GM18951 (cell line): ENCODE results near the gene CACNA1C.

Experiments used
- POLR2A ChIP-seq: IDR thresholded peaks from 4 replicates; pipeline ENCODE4 v1.6.1; 2011; ENCODE audit warnings: mild to moderate bottlenecking; ENCODE audit not compliant: insufficient read length, insufficient read depth; ENCODE audit errors: extremely low read depth
- in situ Hi-C: fragments of 300-500 bp; cut with MboI; formaldehyde crosslinking; loops from one replicate; pipeline ENCODE4 v1.12.0; 2022; ENCODE audit warnings: low sequenced_read_pairs, mixed read lengths, inconsistent platforms; ENCODE audit not compliant: unreplicated experiment

The CACNA1C gene

DNA sequence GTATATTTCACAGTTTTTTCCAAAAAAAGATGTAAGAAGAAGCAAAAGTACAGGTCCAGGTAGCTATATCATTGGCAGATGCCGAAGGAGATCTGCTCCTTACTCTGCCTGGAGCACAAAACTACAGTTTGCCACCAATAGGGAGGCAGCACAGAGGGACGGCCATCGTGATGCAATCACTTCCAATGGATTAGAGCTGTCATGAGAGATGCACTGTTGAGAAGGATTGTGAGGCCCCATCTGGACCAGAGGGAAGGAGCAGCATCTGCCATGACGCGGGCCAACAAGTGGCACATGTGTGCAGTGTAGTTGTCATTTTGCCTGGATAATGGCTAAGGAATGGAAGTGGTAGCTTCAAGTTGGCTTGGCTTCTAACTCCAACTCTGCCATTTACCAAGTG, 423.2 kb downstream of the CACNA1C start:
- TF ChIP-seq POLR2A = no peak
- in situ Hi-C loops = no loop called here

DNA sequence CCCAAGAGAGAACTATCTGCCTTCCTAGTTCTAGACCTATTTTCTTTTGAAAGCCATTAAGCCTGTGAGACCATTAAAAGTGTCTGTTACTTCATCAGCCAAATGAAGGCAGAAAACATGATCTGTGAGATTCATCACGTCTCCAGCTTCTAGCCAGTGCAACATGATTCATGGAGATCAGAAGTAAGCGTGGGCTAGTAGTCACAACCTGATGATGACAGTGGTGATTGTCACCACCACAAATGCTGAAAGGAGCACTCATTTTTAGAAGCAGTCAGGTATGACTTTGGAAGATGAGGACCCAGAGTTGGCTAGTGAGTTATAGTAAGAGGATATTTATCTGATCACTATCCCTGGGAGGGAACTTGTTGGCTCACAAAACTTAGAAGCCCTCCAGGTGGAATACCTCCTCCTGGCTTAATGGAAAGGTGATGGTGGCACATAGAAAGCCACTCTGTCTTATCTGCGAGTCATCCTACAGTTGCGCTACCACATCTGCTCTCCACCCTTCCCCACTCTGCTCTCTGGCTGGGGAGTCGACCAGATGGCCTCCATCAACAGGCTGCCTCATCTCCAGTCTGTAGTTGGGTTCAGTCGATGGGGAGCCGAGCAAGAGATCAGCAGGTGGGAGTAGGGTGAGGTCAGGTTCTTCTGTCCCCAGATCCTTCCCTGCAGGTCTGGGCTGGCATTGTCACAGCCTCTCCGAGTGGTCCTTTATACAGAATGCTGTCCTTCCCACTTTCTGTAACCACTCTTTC, 424.4 kb downstream of the CACNA1C start:
- in situ Hi-C loops = no loop called here
- TF ChIP-seq POLR2A = no peak

DNA sequence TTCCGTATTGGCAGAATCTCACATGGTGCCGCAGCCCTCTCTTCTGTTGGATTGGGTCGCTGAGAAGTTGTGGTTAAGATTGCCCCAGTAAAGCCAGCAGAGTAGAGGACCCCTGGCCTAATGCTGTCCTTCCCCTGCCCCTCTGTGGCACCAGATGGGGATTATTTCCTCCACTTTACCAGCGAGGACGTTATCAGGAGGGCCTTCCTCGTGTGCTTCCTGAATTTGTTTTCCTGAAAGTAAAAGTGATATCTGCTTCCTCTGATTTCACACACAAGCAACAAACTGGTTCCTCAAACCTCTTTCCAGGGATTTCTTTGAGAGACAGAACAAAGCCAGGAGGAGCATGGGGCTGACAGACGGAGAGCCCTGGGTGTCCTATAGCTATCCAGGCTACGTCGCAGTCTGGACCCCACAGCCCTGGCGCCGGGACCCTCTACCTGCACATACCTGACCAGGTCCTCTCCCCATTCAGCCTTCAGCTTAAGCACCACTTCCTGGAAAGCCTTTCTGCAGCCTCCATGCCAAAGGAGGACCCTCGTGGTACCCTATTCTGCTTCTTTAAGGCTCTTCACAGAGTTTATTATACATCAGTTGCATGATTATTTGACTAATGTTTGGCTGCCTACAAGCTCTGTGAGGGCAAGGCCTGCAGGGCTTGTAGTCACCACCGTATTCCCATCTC, 427.2 kb downstream of the CACNA1C start:
- in situ Hi-C loops = no loop called here

DNA sequence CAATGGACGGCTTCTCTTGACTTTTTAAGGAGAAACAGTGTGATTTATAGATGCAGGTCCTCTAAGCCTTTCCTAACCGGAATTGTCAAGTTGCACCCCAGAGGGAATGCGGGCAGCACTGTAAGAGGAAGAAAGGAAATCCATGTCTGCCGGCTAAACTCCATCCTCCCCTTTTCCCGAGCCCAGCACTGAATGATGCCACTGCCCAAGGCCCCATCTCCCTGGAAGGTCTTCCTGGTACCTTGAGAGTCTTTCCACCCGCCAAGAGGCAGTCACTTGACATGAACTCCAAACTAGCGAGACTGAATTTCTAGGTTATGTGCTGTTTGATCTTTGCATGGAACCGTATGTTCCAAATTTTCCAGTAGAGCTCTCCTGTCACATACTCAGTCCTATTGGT, 428.6 kb downstream of the CACNA1C start:
- in situ Hi-C loops = no loop called here
- no peak for TF ChIP-seq POLR2A

More for the DNA sequence above, 427.2 kb downstream of the CACNA1C start:
- no peak for TF ChIP-seq POLR2A

DNA sequence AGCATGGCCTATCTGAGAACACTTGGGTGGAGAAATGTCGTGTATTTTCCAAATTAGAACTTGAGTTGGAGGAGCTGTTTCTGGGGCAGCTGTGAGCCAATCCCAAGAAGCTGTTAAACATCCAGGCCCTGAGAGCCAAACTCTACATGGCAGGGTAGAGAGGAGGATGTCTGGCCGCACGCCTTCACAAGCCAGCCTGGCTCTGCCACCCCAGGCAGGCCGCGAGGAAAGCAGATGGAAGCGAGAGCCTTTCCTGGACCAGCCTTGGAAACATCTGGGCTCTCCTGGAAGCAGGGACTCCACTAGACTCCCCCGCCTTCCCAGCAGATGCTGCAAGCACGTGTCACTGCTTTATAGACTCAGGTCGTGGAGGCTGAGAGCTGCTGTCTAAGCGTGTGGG, 429.2 kb downstream of the CACNA1C start:
- no peak for TF ChIP-seq POLR2A
- in situ Hi-C loops = no loop called here

DNA sequence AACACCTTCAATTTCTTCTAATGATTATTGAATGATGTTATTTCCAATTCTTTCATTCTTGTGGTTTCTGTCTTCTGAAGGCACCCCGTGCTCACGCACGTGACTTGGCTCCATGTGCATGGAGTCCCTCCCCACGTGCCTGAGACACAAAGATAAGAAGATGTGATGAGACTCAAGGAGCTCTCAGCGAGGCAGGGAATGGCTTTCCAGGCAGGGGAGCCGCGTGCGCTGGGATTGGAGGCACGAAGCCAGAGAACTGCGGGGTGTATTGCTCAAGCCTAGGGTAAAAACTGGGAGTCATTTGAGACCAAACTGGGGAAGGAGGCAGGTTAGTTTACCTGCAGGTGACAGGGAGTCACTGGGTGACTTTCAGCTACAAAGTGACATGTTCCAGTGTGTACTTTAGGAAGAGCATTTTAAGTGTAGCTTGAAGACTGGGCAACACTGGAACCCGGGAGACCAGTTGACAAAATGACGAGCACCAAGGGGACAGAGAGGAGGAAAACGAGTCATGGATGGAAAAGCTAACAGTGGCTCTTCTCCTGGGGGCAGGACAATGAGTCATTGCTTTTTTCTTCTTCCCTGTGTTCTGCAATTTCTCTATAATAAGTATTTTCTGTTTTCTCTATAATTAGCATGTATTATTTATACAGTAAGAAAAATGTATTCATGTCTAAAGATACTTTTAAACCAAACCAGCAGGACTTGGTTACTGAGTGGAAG, 430.3 kb downstream of the CACNA1C start:
- TF ChIP-seq POLR2A = no peak
- in situ Hi-C loops = no loop called here

DNA sequence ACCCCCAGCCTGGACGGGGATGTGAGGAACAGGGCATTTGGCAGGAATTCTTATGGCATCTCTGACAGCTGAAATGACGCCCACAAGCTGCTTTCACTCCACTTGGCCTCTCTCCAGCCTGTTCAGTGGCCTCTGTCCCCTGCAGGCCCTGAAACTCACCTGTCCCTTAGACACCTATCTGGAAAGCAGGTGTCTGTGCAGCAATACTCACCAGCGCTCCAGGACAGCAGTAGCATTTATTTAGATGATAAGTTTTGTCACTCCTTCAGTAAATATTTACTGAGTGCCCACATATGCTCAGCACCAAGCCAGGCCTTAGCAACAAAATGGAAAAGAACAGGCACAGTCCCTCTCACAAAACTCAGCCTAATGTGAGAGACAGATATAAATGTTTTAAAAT, 430.9 kb downstream of the CACNA1C start:
- in situ Hi-C loops = no loop called here
- TF ChIP-seq POLR2A = no peak

DNA sequence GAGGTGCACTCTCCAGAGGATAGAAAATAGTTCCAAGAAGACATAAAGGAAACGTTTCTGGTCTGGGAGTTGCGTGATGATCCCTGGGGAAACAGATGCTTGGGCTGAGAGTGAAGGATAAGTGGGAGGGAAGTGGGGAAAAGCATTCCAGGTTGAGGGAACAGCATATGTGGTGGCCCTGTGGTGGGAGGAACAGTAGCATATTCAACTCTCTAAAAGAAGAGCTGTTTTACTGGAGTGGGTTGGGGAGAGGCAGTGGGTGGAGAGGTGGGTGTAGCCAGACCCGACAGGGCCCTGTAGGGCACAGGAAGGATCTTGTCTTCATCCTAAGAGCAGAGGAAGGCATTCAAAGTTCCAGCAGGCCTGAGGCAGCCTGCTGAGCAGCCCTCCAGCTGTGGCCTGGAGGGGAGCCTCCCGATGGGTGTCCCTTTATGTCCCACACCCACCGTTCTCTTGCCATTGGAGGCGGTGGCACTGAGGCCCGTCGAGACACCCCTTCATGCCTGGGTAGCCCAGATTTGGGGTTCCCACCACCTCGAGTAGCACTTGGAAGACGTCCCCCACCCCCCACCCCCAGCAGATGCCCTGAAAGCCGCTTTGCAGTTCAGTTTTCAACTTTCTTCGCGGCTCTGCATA, 431.5 kb downstream of the CACNA1C start:
- no peak for TF ChIP-seq POLR2A
- in situ Hi-C loops = no loop called here

DNA sequence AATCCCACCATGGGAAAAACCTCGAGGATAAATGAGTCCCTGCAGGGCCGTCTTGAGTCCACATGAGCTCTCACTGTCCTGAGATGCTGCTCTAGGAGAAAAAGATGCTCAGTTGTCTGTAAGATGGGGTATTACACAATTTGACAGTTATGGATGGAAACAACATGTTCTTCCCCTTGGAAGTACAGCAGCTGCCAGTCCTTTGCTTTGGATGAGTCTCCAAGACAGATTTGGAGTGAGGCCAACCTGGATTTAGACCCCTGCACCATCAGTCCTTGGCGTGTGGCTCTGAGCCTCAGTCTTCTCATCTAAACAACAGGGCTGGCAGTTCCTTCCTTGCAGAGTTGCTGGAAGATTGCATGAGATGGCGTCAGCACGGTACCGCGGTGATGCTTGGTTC, 432.9 kb downstream of the CACNA1C start:
- in situ Hi-C loops = no loop called here
- no peak for TF ChIP-seq POLR2A

DNA sequence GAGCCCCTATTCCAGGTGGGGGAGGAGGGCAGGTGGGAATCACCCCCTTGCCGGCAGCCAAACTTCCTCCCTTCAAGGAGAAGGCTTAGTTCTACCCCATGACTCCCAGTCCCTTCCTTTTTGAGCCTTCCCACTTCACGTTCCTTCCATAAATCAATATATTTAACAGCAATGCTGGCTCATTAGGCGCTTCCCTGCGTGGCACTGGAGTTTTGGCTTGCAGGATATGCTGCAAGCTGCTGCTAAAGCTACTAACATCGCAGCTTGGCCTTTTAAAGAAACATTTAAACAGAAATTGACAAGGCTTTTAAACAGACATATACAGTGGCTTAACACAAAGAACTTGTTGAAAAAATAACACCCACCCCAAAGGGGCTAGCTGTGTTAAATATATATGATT, 434.0 kb downstream of the CACNA1C start:
- in situ Hi-C loops = no loop called here
- no peak for TF ChIP-seq POLR2A

DNA sequence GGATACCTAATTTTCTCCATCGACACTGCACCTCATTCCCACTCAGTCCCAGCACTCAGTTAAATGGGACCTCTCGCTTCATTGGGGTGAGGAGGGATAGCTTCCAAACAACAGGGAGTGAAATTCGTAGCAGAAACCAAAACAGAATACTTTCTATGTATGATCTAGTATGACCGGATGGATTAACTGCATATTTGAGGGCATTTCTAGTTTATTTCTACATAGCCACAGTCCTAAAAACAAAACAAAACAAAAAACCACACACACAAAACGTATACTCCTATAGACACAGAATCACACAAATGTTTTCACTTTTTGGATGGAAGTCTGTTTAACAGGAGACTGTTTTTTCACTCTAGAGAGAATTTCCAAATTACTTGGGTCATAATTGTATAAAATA, 434.5 kb downstream of the CACNA1C start:
- TF ChIP-seq POLR2A = no peak
- in situ Hi-C loops = no loop called here

DNA sequence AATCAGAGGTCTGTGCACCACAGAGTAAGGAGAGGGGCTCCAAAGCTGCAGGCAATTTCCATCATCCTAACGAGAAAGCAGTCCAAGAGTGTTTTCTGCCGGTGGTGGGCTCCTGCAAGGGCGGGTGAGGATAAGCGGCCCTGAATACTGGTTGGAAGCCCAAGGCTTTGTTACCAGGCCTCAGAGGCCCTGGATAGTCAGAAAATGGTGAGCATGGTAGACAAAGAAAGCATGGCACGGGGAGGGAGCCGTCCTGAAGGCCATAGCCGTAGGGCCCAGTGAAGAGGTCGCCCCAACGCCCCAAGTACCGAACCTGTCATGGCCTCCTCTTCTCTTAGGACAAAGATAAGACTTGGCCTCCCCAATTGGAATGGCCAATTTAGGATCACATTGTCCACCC, 435.3 kb downstream of the CACNA1C start:
- in situ Hi-C loops = no loop called here
- no peak for TF ChIP-seq POLR2A

DNA sequence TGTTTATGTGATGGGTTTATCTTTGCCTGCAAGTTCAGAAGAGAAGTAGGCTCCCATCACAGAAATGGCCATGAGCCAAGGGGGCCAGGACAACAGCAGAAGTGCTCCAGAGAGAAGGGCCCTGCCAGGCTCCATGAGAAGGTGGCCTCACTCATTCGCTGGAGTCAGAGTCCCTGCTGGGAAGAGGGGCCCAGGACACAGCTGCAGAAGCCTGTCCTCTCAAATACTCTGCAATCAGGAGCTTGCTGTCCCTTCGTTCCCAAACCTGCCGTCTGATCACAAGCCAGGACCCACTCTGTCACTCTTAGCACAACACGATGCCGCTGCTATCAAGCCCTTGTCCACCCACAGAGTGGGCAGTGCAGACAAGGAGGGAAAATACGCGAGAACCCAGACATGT, 435.8 kb downstream of the CACNA1C start:
- in situ Hi-C loops = no loop called here
- TF ChIP-seq POLR2A = no peak
